Neuronal stem cell (in vitro differentiated cells): Measurements from ENCODE around the gene ABCB9.

ENCODE experiments used
- DNase-seq: peaks from one replicate; pipeline ENCODE4 v3.0.0-alpha.2; 2013; ENCODE audit warnings: low spot score
- H2AFZ ChIP-seq: one replicate; pipeline ENCODE4 v1.6.1; 2013; ENCODE audit warnings: mild to moderate bottlenecking, low read length, inconsistent platforms
- H2AK5ac ChIP-seq: 2 replicates; pipeline ENCODE4 v1.6.1; 2013; ENCODE audit warnings: low read depth, mild to moderate bottlenecking, inconsistent platforms, low read length, moderate library complexity, mixed read lengths
- H2BK120ac ChIP-seq: 2 replicates; pipeline ENCODE4 v1.6.1; 2013; ENCODE audit warnings: low read depth, mild to moderate bottlenecking, inconsistent platforms, low read length, moderate library complexity, mixed read lengths
- H2BK12ac ChIP-seq: one replicate; pipeline ENCODE4 v1.6.1; 2013; ENCODE audit warnings: low read length, inconsistent platforms
- H2BK15ac ChIP-seq: 2 replicates; pipeline ENCODE4 v1.6.1; 2013; ENCODE audit warnings: mild to moderate bottlenecking, low read length, inconsistent platforms, mixed read lengths
- H2BK5ac ChIP-seq: one replicate; pipeline ENCODE4 v1.6.1; 2013; ENCODE audit warnings: inconsistent platforms, mild to moderate bottlenecking, low read length, moderate library complexity
- H3K14ac ChIP-seq: one replicate; pipeline ENCODE4 v1.6.1; 2013; ENCODE audit warnings: low read length, inconsistent platforms
- H3K18ac ChIP-seq: 2 replicates; pipeline ENCODE4 v1.6.1; 2013; ENCODE audit warnings: low read length, inconsistent platforms
- H3K23ac ChIP-seq: 2 replicates; pipeline ENCODE4 v1.6.1; 2013; ENCODE audit warnings: low read depth, mild to moderate bottlenecking, mixed read lengths, low read length, inconsistent platforms; ENCODE audit not compliant: poor library complexity
- H3K27ac ChIP-seq: replicated peaks from 3 replicates; pipeline ENCODE4 v1.5.1; 2013; ENCODE audit warnings: low read length, inconsistent platforms
- H3K27me3 ChIP-seq, 3 experiments: 2 replicates each; pipeline ENCODE4 v1.6.1; 2013; ENCODE audit warnings: low read length in 3 of 3, mild to moderate bottlenecking in 2 of 3, inconsistent platforms in 1 of 3, low read depth in 1 of 3, mixed read lengths in 1 of 3, moderate library complexity in 1 of 3; ENCODE audit not compliant: control insufficient read depth in 3 of 3, insufficient read depth in 3 of 3
- H3K36me3 ChIP-seq, 2 donors: replicated peaks in 1 of 2; 2 replicates each; pipeline ENCODE4 v1.6.1; 2013; ENCODE audit warnings: low read length in 2 of 2; ENCODE audit not compliant: control insufficient read depth in 2 of 2, insufficient read depth in 2 of 2
- H3K4ac ChIP-seq: 2 replicates; pipeline ENCODE4 v1.6.1; 2013; ENCODE audit warnings: inconsistent platforms, mild to moderate bottlenecking, low read length, moderate library complexity
- H3K4me1 ChIP-seq, 2 donors: 1 replicate in 1 of 2; 2 replicates in 1 of 2; pipeline ENCODE4 v1.6.1; 2013; ENCODE audit warnings: low read length in 2 of 2, low read depth in 1 of 2; ENCODE audit not compliant: control insufficient read depth in 2 of 2, insufficient read depth in 1 of 2
- H3K4me2 ChIP-seq: one replicate; pipeline ENCODE4 v1.6.1; 2013; ENCODE audit warnings: mild to moderate bottlenecking, low read length, inconsistent platforms; ENCODE audit not compliant: insufficient read depth, poor library complexity, severe bottlenecking
- H3K4me3 ChIP-seq, 2 donors: 2 replicates each; pipeline ENCODE4 v1.5.1; 2013; ENCODE audit warnings: low read length in 2 of 2, mild to moderate bottlenecking in 2 of 2, inconsistent platforms in 1 of 2, moderate library complexity in 1 of 2
- H3K79me1 ChIP-seq: one replicate; pipeline ENCODE4 v1.6.1; 2013; ENCODE audit warnings: low read depth, mild to moderate bottlenecking, inconsistent platforms, low read length, moderate library complexity
- H3K9ac ChIP-seq: one replicate; pipeline ENCODE4 v1.6.1; 2013; ENCODE audit warnings: mild to moderate bottlenecking, low read depth, low read length, inconsistent platforms; ENCODE audit not compliant: poor library complexity
- H3K9me3 ChIP-seq, 2 donors: replicated peaks in 1 of 2; 2 replicates each; pipeline versions ENCODE3 to v1.6.1; 2013; ENCODE audit warnings: low read length in 2 of 2, mild to moderate bottlenecking in 2 of 2, inconsistent platforms in 1 of 2, low read depth in 1 of 2, mixed read lengths in 1 of 2, moderate library complexity in 1 of 2; ENCODE audit not compliant: control insufficient read depth in 2 of 2, insufficient read depth in 1 of 2
- H4K8ac ChIP-seq: one replicate; pipeline ENCODE4 v1.6.1; 2013; ENCODE audit warnings: low read depth, mild to moderate bottlenecking, inconsistent platforms, low read length, moderate library complexity
- H4K91ac ChIP-seq: one replicate; pipeline ENCODE4 v1.6.1; 2013; ENCODE audit warnings: low read length, low read depth, mild to moderate bottlenecking, inconsistent platforms; ENCODE audit not compliant: poor library complexity
- WGBS, 2 donors: extraction: QIAGEN DNeasy Blood & Tissue Kit; methylation state at CpG; one replicate each; pipeline ENCODE4 v1.1.7; 2013; ENCODE audit warnings: missing lambda C conversion rate in 2 of 2, mixed read lengths in 1 of 2; ENCODE audit not compliant: insufficient read length in 2 of 2, insufficient replicate concordance in 1 of 2; ENCODE audit errors: extremely low coverage in 2 of 2; 5-methylcytosine and 5-hydroxymethylcytosine counted together

ABCB9 gene

DNA sequence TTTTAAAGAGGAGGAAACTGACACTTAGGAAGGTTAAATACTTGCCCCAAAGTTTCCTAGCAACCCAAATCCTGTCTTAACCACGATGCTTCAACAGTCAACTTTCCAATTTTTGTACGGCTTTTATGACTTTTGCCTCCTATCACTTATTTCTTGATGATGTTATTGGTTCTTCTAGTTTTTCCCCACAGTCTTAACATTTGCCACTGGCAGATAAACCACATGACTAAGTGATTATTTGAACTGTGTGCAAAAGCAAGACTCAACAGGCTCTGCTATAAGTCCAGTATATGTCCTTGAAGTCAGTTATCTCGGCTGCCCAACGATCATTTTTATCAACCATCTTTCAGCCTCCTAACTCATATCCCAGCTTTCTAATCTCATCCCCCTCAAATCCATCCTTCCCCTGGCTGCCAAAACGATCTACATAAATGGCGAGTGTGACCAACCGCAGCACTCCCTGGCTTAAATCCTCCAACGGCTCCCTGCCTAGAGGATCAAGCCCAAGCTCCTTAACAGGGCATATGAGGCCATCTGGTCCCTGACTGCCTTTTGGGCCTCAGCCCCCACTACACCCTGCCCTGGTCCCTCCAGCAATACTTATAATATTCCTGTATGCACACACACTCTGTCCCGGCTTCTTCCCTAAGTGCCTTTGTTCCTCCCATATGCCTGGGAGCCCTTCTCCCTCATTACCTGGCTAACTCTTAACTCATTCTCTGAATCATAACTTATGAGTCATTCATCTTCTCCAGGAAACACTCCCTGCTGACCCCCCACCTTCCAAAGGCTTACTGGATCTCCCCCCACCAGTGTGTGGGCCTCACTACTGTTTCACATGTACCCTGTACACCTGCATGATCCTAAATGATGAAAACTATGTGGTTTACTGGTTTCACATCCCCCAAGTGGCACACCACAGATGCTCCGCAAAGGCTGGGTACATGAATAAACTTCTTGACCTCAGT lies 79.1 kb downstream of the ABCB9 start:
- Histone ChIP-seq H2AK5ac (no peak overlapping the region), H3K27ac (no peak overlapping the region), H3K27me3 (no peaks in the 10 kb centered on the region), H3K4me2 (no peak overlapping the region), H3K23ac (no peak overlapping the region), H3K4me3 (no peak overlapping the region), H2AFZ (no peak overlapping the region), H3K9ac (no peak overlapping the region), H3K9me3 (peaks cover 0 to 2% of the 10 kb centered on the region in 2 donors), H3K4me1 (peaks cover 31 to 44% of the 10 kb centered on the region in 2 donors), H3K14ac (no peak overlapping the region), H3K79me1 (peaks cover 11% of the 10 kb centered on the region), H4K8ac (no peak overlapping the region), H3K36me3 (peaks cover 0 to 3% of the 10 kb centered on the region in 2 donors), H2BK15ac (no peak overlapping the region), H2BK120ac (no peak overlapping the region), H2BK5ac (no peak overlapping the region), H4K91ac (no peak overlapping the region), H3K18ac (no peak overlapping the region), H3K4ac (no peak overlapping the region), H2BK12ac (no peak overlapping the region)
- DNase-seq, result no peak
- WGBS, 2 donors, result no CpG with 5 or more reads among the region's 10 CpGs

DNA sequence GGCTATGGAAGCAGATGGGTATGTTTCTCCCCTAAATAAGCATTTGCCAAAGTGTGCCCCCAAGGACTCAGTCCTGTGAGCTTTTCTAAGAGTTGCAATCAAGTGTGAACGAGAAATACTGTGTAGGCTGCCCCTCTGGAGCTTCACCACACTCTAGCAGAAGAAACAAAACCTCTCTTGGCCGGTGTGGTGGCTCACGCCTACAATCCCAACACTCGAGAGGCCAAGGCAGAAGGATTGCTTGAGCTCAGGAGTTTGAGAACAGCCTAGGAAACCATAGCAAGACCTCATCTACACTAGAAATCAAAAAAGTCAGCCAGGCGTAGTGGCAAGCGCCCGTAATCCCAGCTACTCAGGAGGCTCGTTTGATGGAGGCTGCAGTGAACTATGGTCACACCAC lies 80.1 kb downstream of the ABCB9 start:
- Histone ChIP-seq H3K23ac (no peak overlapping the region), H3K9me3 (peaks cover 0 to 2% of the 10 kb centered on the region in 2 donors), H2BK120ac (no peak overlapping the region), H3K36me3 (peaks cover 0 to 3% of the 10 kb centered on the region in 2 donors), H3K9ac (no peak overlapping the region), H2BK15ac (no peak overlapping the region), H3K4me2 (no peak overlapping the region), H2AFZ (no peak overlapping the region), H3K79me1 (peaks cover 11% of the 10 kb centered on the region), H3K4me1 (peaks cover 30 to 38% of the 10 kb centered on the region in 2 donors), H2AK5ac (no peak overlapping the region), H3K27ac (no peak overlapping the region), H3K14ac (no peak overlapping the region), H2BK5ac (no peak overlapping the region), H3K27me3 (no peaks in the 10 kb centered on the region), H4K91ac (no peak overlapping the region), H2BK12ac (no peak overlapping the region), H4K8ac (no peak overlapping the region), H3K4me3 (no peak overlapping the region), H3K18ac (no peak overlapping the region), H3K4ac (no peak overlapping the region)
- no CpG with 5 or more reads among the region's 8 CpGs for WGBS, 2 donors
- DNase-seq, result no peak

DNA sequence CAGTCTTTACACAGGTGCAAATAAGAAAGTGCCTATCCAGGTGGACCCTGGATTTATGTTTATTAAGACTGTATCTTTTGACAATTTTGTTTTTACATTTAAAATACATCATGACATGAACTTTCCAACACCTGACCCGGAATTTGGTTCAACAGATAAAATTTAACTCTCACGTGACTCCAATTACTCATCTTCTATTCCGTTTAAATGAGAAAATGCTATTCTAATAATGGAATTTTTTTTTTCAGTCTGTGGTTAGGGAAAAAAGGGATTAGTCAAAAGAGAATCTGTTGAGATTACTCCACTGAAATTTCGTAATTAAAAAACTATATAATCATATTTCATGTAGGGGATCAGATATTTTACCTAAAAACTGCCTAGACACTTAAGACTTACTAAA lies 81.4 kb downstream of the ABCB9 start:
- Histone ChIP-seq H3K14ac (no peak overlapping the region), H2AFZ (no peak overlapping the region), H2BK15ac (no peak overlapping the region), H2BK12ac (no peak overlapping the region), H4K8ac (no peak overlapping the region), H3K27me3 (no peaks in the 10 kb centered on the region), H3K79me1 (peaks cover 11% of the 10 kb centered on the region), H3K27ac (no peak overlapping the region), H3K18ac (no peak overlapping the region), H3K4me2 (no peak overlapping the region), H2BK120ac (no peak overlapping the region), H4K91ac (no peak overlapping the region), H3K23ac (no peak overlapping the region), H3K9ac (no peak overlapping the region), H3K36me3 (peaks cover 0 to 6% of the 10 kb centered on the region in 2 donors), H2AK5ac (no peak overlapping the region), H3K4me1 (peaks cover 32 to 43% of the 10 kb centered on the region in 2 donors), H2BK5ac (no peak overlapping the region), H3K9me3 (peaks cover 0 to 2% of the 10 kb centered on the region in 2 donors), H3K4ac (no peak overlapping the region), H3K4me3 (no peak overlapping the region)
- no CpG with 5 or more reads among the region's 4 CpGs for WGBS, 2 donors
- DNase-seq, result no peak

DNA sequence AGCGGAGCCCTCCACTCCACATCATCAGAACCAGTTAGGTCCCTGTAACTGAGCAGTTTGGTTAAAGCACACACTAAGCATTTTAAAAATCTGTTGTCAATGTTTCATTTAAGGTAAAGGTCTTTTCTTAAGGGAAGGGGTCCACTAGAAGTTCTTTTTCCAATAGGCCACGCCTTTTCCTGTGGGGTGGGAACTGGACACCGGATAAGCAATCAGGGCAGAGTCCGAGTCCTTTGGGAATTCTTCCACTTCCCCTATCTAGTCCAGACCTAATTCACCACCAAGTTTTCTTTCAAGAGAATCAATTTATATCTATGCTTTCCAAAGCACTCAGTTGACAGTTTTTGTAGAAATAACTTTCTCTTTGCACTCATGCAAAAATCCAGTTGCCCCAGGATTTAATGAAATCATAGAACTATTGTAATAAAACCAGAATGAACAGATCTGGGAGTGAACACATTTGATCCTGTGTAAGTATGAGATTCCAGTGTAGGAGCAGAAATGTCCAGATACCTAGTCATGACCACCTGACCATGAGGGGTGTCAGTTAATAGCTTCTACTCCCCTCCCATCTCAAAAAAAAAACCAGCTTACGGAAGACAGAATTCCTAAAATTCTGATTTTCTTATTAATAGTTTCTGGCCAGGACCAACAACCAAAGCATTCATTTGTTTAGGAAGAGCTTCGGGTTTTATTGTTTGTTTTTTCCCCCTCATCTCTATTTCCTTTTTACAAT lies 82.0 kb downstream of the ABCB9 start:
- H3K4me3 ChIP-seq, result no peak overlapping the region
- peaks cover 0 to 2% of the 10 kb centered on the region in 2 donors for H3K9me3 ChIP-seq
- H3K4ac ChIP-seq, result no peak overlapping the region
- H3K27me3 ChIP-seq, result no peaks in the 10 kb centered on the region
- H2BK5ac ChIP-seq, result no peak overlapping the region
- peaks cover 11% of the 10 kb centered on the region for H3K79me1 ChIP-seq
- no peak overlapping the region for H2BK120ac ChIP-seq
- no peak overlapping the region for H3K4me2 ChIP-seq
- H2BK12ac ChIP-seq, result no peak overlapping the region
- no peak overlapping the region for H3K23ac ChIP-seq
- peaks cover 0 to 8% of the 10 kb centered on the region in 2 donors for H3K36me3 ChIP-seq
- peaks cover 31 to 41% of the 10 kb centered on the region in 2 donors for H3K4me1 ChIP-seq
- DNase-seq, result no peak
- WGBS, 2 donors, result no CpG with 5 or more reads among the region's 6 CpGs
- H3K18ac ChIP-seq, result no peak overlapping the region
- no peak overlapping the region for H3K27ac ChIP-seq
- no peak overlapping the region for H4K91ac ChIP-seq
- no peak overlapping the region for H3K14ac ChIP-seq
- no peak overlapping the region for H3K9ac ChIP-seq
- no peak overlapping the region for H2AK5ac ChIP-seq
- H2BK15ac ChIP-seq, result no peak overlapping the region
- H2AFZ ChIP-seq, result no peak overlapping the region
- no peak overlapping the region for H4K8ac ChIP-seq
